ENCODE results near the gene CNGA4. TPM values are rescaled to one million over a fixed set of nuclear protein-coding genes. Genes with fewer than 3 reads are reported as not detected.

CNGA4 gene
- total RNA-seq: 0.27 TPM

GRCh38 chr11:6238902-6239301 is at the start of gene CNGA4:
Gene CNGA4, plus strand, starts transcription at chr11:6239089. Its CDS starts 118 bp downstream, at chr11:6239207.

GRCh38 chr11:6199174-6199810 is 39.6 kb upstream of the CNGA4 start, which contains the start of gene OR52W1:
Gene OR52W1, plus strand, starts transcription at chr11:6199224. Its CDS starts 0 bp downstream, at chr11:6199224.

GRCh38 chr11:6205366-6205765 is 33.5 kb upstream of the CNGA4 start, which contains the start of gene C11orf42:
Gene C11orf42, plus strand, starts transcription at chr11:6205557. Its CDS starts 59 bp downstream, at chr11:6205616.

GRCh38 chr11:6234387-6235107 is 4.3 kb upstream of the CNGA4 start, which contains the start of gene FHIP1B:
Gene FHIP1B, minus strand, starts transcription at chr11:6234636. Its CDS starts 10,120 bp downstream, at chr11:6224516.

Other genes with a start within 250 kb of the CNGA4 start
- gene OR56A4, start 232.1 kb upstream of the CNGA4 start, total RNA-seq: 0.11 TPM
- 0.11 TPM for gene OR56A1, start 208.3 kb upstream of the CNGA4 start, total RNA-seq
- not detected for gene OR56B4, start 131.4 kb upstream of the CNGA4 start, total RNA-seq
- not detected for gene OR52B2, start 68.8 kb upstream of the CNGA4 start, total RNA-seq
- not detected for gene OR52W1, start 39.9 kb upstream of the CNGA4 start, total RNA-seq
- not detected for gene C11orf42, start 33.5 kb upstream of the CNGA4 start, total RNA-seq
- gene FHIP1B, start 4.5 kb upstream of the CNGA4 start, total RNA-seq: 60.8 TPM
- gene CCKBR, start 20.7 kb downstream of the CNGA4 start, total RNA-seq: 1.7 TPM
- 38.2 TPM for gene CAVIN3, start 81.4 kb downstream of the CNGA4 start, total RNA-seq
- 31.7 TPM for gene SMPD1, start 151.4 kb downstream of the CNGA4 start, total RNA-seq
- 84.1 TPM for gene APBB1, start 180.0 kb downstream of the CNGA4 start, total RNA-seq
- 2.8 TPM for gene HPX, start 201.9 kb downstream of the CNGA4 start, total RNA-seq
- gene TRIM3, start 234.9 kb downstream of the CNGA4 start, total RNA-seq: 26.2 TPM
- 59.3 TPM for gene ARFIP2, start 242.2 kb downstream of the CNGA4 start, total RNA-seq
- 47.2 TPM for gene TIMM10B, start 242.4 kb downstream of the CNGA4 start, total RNA-seq

Measured in camera-type eye (tissue), 1 donor.